Stimulated activated CD4-positive, alpha-beta T cell treated with anti-CD3 and anti-CD28 coated beads, Interleukin-2, amount 100 ng/mL, for 48 hours (primary cell): Measurements from ENCODE around the gene SLC2A4.
A peak's percentile ranks its signal among the peaks of the same experiment; 100 is the strongest.

ENCODE experiments used
- DNase-seq, 2 donors: peaks; one replicate each; pipeline ENCODE4 v3.0.0-alpha.2; 2020

SLC2A4 gene

GRCh38 chr17:7307686-7308624, 26.4 kb downstream of the SLC2A4 start:
- DNase-seq, result peak in 1 of 2 donors; percentile 46

DNA sequence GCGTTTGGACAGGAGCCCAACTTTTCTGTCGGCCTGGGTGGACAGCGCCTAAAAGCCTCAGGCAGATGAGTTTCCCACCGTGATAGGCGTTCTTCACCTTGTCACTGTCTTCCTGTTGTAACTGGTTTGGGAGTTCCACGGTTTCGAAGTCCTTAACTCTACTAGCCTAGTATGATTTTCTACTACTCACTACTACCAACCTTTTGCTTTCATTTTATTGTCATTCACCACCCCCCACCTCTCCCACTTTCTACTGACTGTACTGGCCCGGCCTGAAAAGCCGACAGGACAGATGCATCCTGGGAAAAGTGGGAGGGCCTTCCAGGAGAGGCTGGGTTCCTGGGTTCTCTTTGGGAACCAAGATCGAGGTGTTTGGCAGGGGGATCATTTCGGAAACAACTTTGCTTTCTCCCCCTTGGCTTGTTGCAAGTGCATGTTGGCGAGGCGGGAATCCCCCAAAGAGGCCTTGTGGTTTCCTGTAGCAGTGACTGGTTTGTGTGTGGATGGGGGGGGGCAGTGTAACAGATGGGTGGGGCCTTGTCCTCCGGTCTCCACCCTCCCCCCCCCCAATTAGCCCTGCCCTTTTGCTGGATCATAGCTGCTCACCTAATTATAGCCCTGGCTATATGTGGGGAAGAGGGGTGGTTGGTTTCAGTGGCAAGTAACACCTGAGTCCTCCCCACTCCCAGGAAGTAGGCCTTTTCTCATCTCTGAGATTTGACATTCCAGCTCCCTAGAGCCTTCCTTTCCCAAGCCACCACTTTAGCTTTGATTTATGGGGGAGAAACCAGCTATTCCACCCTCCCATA, 27.3 kb downstream of the SLC2A4 start:
- peak; percentile 68 to 76 for DNase-seq

DNA sequence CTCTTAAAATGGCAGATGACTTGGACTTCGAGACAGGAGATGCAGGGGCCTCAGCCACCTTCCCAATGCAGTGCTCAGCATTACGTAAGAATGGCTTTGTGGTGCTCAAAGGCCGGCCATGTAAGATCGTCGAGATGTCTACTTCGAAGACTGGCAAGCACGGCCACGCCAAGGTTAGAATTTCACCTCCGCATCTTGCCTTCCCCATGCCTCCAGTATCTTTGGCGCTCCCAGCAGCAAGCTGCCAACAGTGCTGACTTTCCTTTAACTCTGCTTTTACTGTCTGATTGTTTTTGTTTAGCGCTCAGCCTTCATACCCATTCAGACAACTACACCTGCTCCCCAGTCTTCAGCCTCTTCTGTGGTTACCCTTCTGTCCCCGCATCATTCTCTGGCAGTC, 28.1 kb downstream of the SLC2A4 start:
- DNase-seq, result no peak

- DNase-seq, result no peak
Observed at GRCh38 chr17:7311110-7311705, 29.7 kb downstream of the SLC2A4 start.

DNA sequence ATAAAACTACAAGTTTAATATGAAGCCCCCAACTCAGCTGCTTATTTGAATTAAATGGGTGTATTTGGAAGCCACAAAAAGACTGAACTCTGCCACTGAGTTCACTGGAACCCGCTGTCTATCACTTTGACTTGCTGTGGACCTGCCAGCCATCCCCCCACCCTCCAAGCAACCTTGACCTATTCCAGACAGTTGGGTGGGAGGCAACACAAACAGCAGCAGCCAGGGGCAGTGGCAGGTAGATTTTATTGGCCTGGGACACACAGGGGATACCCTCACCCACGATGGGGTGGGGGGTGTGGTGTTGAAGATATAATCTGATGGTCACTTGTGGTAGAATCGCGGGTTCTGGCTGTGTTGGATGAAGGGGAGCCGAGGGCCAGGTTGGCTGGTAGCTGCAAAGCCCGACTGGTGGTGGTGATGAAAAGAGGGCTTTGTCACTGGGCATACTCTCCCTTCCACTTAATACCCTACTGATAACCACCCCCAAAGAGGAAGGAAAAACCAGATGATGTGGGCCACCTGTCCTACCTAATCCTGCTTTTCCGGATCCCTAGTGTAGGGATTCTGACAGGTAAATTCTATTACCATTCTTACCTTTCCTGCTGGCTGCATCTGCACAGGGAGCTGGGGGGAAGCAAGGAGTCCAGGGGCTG, 31.0 kb downstream of the SLC2A4 start:
- DNase-seq, result no peak

- DNase-seq, result no peak
Observed at GRCh38 chr17:7313088-7313889, 31.8 kb downstream of the SLC2A4 start.

DNA sequence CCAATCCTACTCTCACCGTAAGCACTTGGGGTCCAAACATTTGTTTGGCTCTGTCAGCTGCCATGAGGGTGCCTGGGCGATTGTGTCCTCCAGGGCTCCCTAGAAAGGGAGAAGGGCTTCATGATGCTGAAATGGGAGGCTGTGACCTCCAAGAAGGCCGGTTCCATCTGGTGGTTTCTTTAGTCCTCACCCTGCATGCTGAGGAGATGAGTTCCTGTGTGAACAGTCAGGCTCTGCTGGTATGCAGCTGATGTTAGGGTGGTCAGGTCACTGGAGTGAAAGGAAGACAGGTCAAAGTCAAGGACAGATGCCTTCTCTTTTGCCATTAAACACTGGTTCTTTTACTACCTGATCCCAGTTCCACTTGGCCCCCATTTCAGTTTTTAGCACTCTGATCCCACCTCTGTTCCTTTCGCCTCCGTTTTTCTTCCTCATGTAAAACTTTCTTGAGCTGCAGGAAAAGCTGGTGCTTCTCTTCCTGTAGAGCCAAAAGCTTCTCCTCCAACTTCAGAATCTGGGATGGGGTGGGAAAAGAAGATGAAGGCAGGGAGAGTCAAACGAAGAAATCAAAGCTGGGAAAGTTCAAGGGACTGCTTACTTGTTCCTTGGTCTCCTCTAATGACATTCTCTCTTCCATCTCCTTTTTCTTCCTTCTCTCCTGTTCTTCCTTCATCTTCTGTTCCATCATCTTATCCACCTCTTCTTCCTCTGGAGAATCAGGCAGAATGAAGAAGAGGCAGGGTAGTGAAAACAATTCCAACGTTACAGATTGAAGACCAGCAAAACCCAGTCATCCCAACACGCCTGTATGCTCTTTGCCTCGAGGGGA, 32.6 kb downstream of the SLC2A4 start:
- DNase-seq, result no peak

GRCh38 chr17:7314719-7315569, 33.4 kb downstream of the SLC2A4 start, which contains the start of gene GPS2:
GPS2 (minus strand) TSS chr17:7315360; CDS start chr17:7315052, 308 bp downstream.
- peak; percentile 92 to 95 for DNase-seq

DNA sequence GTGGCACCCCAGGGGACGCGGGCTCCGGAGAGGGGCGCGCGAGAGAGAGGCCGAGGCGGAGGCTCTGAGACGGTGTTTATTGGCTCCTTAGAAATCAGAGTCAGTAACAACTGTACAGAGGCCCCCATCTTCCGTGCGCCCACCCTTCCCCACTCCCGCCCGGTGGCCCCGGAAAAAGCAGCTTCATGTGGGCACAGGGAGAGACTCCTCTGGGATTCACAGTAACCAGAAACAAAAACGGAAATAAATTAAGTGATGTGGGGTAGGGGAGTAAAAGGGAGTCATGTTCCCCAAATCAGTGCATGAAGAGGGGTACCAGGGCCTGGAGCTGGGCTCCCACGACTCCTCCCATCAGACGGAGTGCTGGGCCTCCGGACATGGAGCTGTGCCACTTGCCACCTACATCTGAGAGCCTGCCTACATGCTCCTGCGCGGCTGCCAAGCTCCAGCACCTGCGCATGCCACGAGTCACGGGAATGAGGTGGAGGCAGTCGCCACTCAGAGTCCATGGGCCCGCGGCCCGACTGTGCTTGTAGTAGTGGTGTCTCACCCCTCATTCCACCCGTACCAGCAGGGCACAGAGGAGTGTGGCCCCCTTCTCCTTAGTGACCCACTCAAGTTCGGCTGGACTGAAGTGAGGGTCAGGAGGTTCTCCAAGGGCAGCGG, 34.2 kb downstream of the SLC2A4 start:
- DNase-seq, result no peak

DNA sequence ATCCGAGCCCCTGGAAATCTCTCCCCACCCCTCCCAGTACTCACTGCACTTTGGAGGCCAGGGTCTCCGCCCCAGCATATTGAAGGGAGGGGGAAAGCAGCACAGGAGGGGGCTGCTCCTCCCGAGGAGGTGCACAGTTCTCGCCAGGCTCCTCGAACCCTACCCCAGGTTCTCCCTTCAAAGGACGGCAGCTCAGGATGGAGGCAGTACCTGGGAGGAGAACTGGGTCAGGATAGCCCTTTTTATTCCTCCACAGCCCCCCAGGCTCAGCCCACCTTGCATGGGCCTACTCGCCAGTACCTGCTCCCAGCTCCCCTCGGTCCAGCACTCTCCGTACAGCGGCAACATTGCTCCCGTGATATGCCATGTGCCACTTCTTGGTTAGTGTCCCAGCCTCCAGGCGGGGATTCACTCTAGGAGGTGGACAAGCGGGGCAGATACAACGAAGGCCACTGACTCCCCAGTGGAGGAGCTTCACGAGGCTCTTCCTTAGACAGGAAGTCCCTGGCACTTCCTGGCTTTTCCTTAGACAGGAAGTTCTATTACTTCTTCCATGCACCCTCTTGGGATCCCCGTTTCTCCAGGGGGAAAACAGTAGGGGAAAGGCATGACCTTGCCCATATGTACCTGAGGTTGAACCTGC, 35.8 kb downstream of the SLC2A4 start:
- DNase-seq, result no peak

DNA sequence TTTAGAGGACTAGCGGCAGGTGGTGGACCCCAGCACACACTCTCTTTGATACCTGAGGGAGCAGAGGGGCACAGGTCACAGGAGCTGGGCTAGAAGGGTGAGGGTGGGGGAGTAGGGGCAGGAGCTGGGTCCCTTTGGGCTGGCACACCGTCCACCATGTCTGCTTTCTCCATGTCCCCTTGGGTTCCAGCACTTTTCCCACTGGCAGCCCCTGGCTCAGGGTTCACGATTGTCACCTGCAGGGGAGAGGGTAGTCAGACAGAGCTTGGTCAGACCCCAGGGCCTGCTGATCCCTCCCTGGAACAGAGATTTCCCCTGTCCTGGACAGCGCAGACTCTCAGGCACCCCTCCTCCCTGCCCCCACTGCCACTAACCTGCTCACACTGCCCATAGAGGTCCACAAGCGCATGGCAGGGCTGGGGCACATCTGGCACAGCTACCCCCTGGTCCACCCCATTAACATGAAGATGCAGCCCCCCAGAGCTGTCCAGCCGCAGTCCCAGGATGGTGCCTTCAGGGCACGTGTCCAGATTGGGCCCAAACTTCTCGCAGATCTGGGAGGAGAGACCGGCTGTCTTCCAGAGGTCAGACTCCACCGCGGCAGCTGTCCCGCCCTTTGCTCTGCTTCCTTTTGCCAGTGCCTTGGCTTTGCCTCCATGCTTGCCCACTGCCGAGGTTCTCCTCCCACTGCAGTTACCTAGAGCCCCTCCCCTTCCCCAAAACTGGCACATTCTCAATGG, 36.8 kb downstream of the SLC2A4 start:
- no peak for DNase-seq

- DNase-seq, result no peak
Observed at GRCh38 chr17:7321466-7321865, 39.9 kb downstream of the SLC2A4 start.

GRCh38 chr17:7322520-7323194, 41.1 kb downstream of the SLC2A4 start:
- no peak for DNase-seq

- DNase-seq, result peak; percentile 64 to 72
Observed at GRCh38 chr17:7323731-7324437, 42.4 kb downstream of the SLC2A4 start.

GRCh38 chr17:7324438-7324779, 42.9 kb downstream of the SLC2A4 start:
- DNase-seq, result no peak

DNA sequence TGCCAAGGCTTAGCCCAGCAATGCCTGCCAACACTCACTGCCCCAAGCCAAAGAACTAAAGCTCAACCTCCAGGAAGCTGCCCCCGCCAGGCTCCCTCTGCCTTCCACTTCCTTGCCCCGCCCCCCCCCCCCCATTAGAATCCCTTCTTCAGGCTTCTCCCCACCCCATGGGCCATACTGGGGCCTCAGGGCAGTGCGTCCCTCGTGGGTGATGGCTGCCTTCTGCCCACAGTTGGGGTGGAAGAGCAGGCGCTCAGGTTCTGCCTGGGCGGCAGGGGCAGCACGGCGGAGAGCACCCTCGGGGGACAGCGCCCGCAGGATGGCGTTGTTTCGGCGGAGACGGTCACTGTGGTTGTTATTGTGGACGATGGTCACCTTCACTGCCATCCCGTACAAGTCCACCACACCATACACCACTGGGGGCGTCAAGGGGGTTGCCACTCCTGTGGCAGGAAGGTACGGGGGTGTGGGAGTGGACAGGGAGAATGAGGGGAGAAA, 43.6 kb downstream of the SLC2A4 start:
- DNase-seq, result no peak

- no peak for DNase-seq
Observed at GRCh38 chr17:7326186-7326585, 44.7 kb downstream of the SLC2A4 start.
